Natural killer cell (primary cell): Measurements from ENCODE around the gene NDUFA7. TPM values are rescaled to one million over a fixed set of nuclear protein-coding genes. Genes with fewer than 3 reads are reported as not detected.
"Not testable (repeated sequence)": the region's sequence is repeated elsewhere in the genome, so short reads cannot be mapped to it uniquely, and the experiment has no call there.

Experiments used
- ATAC-seq, 3 donors: fragments of 150-1000 bp in 2 of 3; fragments of 200-7000 bp in 1 of 3; cut with Tn5 transposase; 1 replicate in 1 of 3; 2 replicates in 2 of 3; pipeline ENCODE4 v1.10.0; 2021; ENCODE audit warnings: mild to moderate bottlenecking in 2 of 3, moderate library complexity in 2 of 3
- DNase-seq, 2 donors: peaks; one replicate each; pipeline versions ENCODE4 v3.0.0 to v3.0.0-alpha.2; 2013 to 2021; ENCODE audit warnings: mixed read lengths in 1 of 2
- H3K27ac ChIP-seq: one replicate; pipeline ENCODE4 v1.5.1; 2013; ENCODE audit warnings: mild to moderate bottlenecking, low read length
- H3K27me3 ChIP-seq: one replicate; pipeline ENCODE4 v1.6.1; 2013; ENCODE audit warnings: low read length; ENCODE audit not compliant: control insufficient read depth, insufficient read depth
- H3K36me3 ChIP-seq: one replicate; pipeline ENCODE4 v1.6.1; 2013; ENCODE audit warnings: low read length; ENCODE audit not compliant: control insufficient read depth, insufficient read depth
- H3K4me1 ChIP-seq: one replicate; pipeline ENCODE4 v1.6.1; 2013; ENCODE audit warnings: low read length; ENCODE audit not compliant: control insufficient read depth, insufficient read depth
- H3K4me3 ChIP-seq: one replicate; pipeline ENCODE4 v1.5.1; 2013; ENCODE audit warnings: low read length
- H3K9me3 ChIP-seq: one replicate; pipeline ENCODE4 v1.6.1; 2013; ENCODE audit warnings: low read length; ENCODE audit not compliant: control insufficient read depth, insufficient read depth
- H3K27ac Mint-ChIP-seq, 2 donors: one replicate each; pipeline ENCODE4 v1.8.0; 2022; ENCODE audit warnings: mild to moderate bottlenecking in 2 of 2, mixed read lengths in 2 of 2, moderate library complexity in 1 of 2
- H3K27me3 Mint-ChIP-seq, 2 donors: one replicate each; pipeline ENCODE4 v1.8.0; 2022; ENCODE audit warnings: low read depth in 2 of 2, mixed read lengths in 2 of 2
- H3K36me3 Mint-ChIP-seq: one replicate; pipeline ENCODE4 v1.8.0; 2022; ENCODE audit warnings: mixed read lengths
- H3K4me1 Mint-ChIP-seq, 2 donors: one replicate each; pipeline ENCODE4 v1.8.0; 2022; ENCODE audit warnings: mixed read lengths in 2 of 2
- H3K4me3 Mint-ChIP-seq: one replicate; pipeline ENCODE4 v1.8.0; 2022; ENCODE audit warnings: mild to moderate bottlenecking, moderate library complexity, mixed read lengths
- H3K9me3 Mint-ChIP-seq, 2 donors: one replicate each; pipeline ENCODE4 v1.8.0; 2022; ENCODE audit warnings: mixed read lengths in 2 of 2
- WGBS: methylation state at CpG from one replicate; pipeline ENCODE4 v1.1.7; 2013; ENCODE audit warnings: missing lambda C conversion rate; ENCODE audit not compliant: insufficient coverage; 5-methylcytosine and 5-hydroxymethylcytosine counted together
- intact Hi-C: fragments of 100-400 bp; cut with micrococcal nuclease; formaldehyde crosslinking; loops from one replicate; pipeline ENCODE4 v1.14.2; 2022
- total RNA-seq, 4 donors: library from RNA; stranded (reverse); fragments of 120-200 nt in 1 of 4; gene quantifications; one replicate each; pipeline versions ENCODE4 v1.2.3 to v1.2.4, GENCODE V29; 2013 to 2022
- TF ChIP-seq, protein P1 (sequence below): fragments of 200-600 bp; IDR thresholded peaks from one replicate; pipeline ENCODE4 v1.8.0; 2022; ENCODE audit warnings: antibody characterized with exemption

NDUFA7 gene
- total RNA-seq, 3 donors from 2014 or later (not counting 1 experiment from before 2014, with no cell fraction given), result 19.3 to 28.5 (median 28.4) TPM

DNA sequence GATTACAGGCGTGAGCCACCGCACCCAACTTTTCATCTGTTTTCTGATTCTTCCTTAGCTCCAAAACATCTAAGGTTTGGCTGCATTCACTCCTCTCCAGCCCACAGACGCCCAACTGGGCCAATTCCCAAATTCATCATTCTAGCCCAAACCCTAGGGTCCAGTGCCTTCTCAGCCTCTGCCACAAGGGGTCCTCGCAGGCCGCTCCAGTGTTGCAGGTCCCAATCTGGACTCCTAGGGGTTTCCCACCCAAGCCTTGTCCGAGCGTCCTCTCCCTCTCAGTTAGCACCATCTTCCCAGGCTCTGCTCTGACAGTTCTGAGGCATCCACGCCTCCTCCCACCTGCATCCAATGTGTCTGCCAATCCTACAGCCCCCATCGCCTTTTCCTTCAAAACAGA is 44.7 kb downstream of the NDUFA7 start:
- H3K36me3 Mint-ChIP-seq, H3K4me3 ChIP-seq, DNase-seq, H3K9me3 Mint-ChIP-seq, H3K4me1 Mint-ChIP-seq, H3K4me1 ChIP-seq, H3K4me3 Mint-ChIP-seq, H3K36me3 ChIP-seq, H3K27me3 Mint-ChIP-seq, intact Hi-C loops, H3K27ac ChIP-seq, H3K27me3 ChIP-seq, H3K27ac Mint-ChIP-seq, H3K9me3 ChIP-seq: not testable (repeated sequence)
- ATAC-seq, result peak; percentile 56 to 93 (median 78)
- WGBS, result no CpG with 5 or more reads among the region's 9 CpGs

GRCh38 chr19:8269724-8270123 is 51.5 kb downstream of the NDUFA7 start:
- Mint-ChIP-seq H3K27me3 (no peaks in the 10 kb centered on the region), H3K36me3 (no peaks in the 10 kb centered on the region), H3K4me1 (peaks cover 13 to 15% of the 10 kb centered on the region in 2 donors), H3K27ac (peak overlapping the region; percentile 84 to 92), H3K9me3 (no peaks in the 10 kb centered on the region), H3K4me3 (peak overlapping the region; percentile 94)
- intact Hi-C loops, result no loop called here
- Histone ChIP-seq H3K9me3 (no peaks in the 10 kb centered on the region), H3K27ac (peak overlapping the region; percentile 84), H3K36me3 (no peaks in the 10 kb centered on the region), H3K4me1 (peaks cover 12% of the 10 kb centered on the region), H3K27me3 (no peaks in the 10 kb centered on the region), H3K4me3 (no peak overlapping the region)
- TF ChIP-seq, protein P1, sequence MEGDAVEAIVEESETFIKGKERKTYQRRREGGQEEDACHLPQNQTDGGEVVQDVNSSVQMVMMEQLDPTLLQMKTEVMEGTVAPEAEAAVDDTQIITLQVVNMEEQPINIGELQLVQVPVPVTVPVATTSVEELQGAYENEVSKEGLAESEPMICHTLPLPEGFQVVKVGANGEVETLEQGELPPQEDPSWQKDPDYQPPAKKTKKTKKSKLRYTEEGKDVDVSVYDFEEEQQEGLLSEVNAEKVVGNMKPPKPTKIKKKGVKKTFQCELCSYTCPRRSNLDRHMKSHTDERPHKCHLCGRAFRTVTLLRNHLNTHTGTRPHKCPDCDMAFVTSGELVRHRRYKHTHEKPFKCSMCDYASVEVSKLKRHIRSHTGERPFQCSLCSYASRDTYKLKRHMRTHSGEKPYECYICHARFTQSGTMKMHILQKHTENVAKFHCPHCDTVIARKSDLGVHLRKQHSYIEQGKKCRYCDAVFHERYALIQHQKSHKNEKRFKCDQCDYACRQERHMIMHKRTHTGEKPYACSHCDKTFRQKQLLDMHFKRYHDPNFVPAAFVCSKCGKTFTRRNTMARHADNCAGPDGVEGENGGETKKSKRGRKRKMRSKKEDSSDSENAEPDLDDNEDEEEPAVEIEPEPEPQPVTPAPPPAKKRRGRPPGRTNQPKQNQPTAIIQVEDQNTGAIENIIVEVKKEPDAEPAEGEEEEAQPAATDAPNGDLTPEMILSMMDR, result no peak
- DNase-seq (no peak), ATAC-seq (no peak)
- 86% methylated on average over 2 of the region's 3 CpGs for WGBS

GRCh38 chr19:8265872-8266271 is 55.3 kb downstream of the NDUFA7 start:
- no peaks in the 10 kb centered on the region for H3K9me3 Mint-ChIP-seq
- H3K4me1 Mint-ChIP-seq, result peaks cover 13 to 26% of the 10 kb centered on the region in 2 donors

DNA sequence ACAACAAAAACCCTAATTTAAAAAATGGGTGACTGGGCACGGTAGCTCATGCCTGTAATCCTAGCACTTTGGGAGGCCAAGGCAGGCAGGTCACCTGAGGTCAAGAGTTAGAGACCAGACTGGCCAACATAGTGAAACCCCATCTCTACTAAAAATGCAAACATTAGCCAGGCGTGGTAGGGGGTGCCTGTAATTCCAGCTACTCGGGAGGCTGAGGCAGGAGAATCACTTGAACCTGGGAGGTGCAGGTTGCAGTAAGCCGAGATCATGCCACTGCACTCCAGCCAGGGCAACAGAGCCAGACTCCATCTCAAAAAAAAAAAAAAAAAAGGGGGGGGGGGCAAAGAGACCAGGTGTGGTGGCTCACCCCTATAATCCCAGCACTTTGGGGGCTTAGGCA is 56.9 kb downstream of the NDUFA7 start:
- intact Hi-C loops, H3K27me3 Mint-ChIP-seq, H3K36me3 Mint-ChIP-seq, H3K9me3 ChIP-seq, H3K27ac ChIP-seq, H3K36me3 ChIP-seq, ATAC-seq, DNase-seq, H3K9me3 Mint-ChIP-seq, H3K27me3 ChIP-seq, H3K4me3 ChIP-seq, H3K4me3 Mint-ChIP-seq: not testable (repeated sequence)
- peaks cover 10% of the 10 kb centered on the region for H3K4me1 ChIP-seq
- H3K27ac Mint-ChIP-seq, result peak overlapping the region in 1 of 2 donors; percentile 8
- WGBS, result 87% methylated on average over 3 of the region's 4 CpGs
- peaks cover 8 to 28% of the 10 kb centered on the region in 2 donors for H3K4me1 Mint-ChIP-seq

More at GRCh38 chr19:8265872-8266271, 55.3 kb downstream of the NDUFA7 start:
- peaks cover 15% of the 10 kb centered on the region for H3K4me1 ChIP-seq
- Mint-ChIP-seq H3K27ac (no peak overlapping the region), H3K27me3 (no peaks in the 10 kb centered on the region), H3K36me3 (no peaks in the 10 kb centered on the region), H3K4me3 (no peak overlapping the region)
- no peaks in the 10 kb centered on the region for H3K9me3 ChIP-seq
- intact Hi-C loops, result no loop called here
- DNase-seq (no peak), ATAC-seq (no peak)
- no peaks in the 10 kb centered on the region for H3K27me3 ChIP-seq
- TF ChIP-seq, protein P1, result no peak
- H3K27ac ChIP-seq, result no peak overlapping the region
- WGBS, result 50% methylated on average over 2 of the region's 3 CpGs
- H3K36me3 ChIP-seq, result peaks cover 6% of the 10 kb centered on the region
- no peak overlapping the region for H3K4me3 ChIP-seq
